GM12875 (cell line): ENCODE results near the gene AGBL5.

ENCODE experiments used
- H3K4me3 ChIP-seq: one replicate; pipeline ENCODE4 v1.5.1; 2011; ENCODE audit warnings: low read depth, low read length, control low read depth
- CTCF ChIP-seq: IDR thresholded peaks from 2 replicates; pipeline ENCODE4 v1.5.1; 2011; ENCODE audit warnings: low read depth, mild to moderate bottlenecking, control low read depth, inconsistent platforms, low read length, moderate library complexity, borderline replicate concordance; ENCODE audit not compliant: insufficient read depth

Gene AGBL5

GRCh38 chr2:27067385-27067784 lies 15.9 kb downstream of the AGBL5 start:
- H3K4me3 ChIP-seq: no peak overlapping the region
- no peak for TF ChIP-seq CTCF

DNA sequence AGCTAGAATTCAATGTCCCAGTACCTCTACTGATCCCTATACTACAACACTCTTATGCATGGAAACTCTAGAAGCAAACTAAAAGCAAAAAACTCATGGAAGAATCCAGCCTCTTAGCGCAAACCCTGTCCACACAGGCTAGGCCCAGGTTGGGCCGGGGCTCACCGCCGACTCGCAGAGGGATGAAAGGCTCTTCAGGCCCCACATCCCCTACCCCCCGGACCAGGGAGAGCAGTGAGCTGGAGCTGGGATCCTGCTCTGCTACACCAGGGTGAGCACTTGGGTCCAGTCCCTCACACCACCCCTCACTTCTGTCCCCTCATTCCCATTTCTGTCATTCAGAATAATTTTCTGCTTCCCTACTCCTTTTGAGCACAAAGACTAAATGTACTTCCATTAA lies 18.0 kb downstream of the AGBL5 start:
- H3K4me3 ChIP-seq: no peak overlapping the region
- TF ChIP-seq CTCF: no peak

DNA sequence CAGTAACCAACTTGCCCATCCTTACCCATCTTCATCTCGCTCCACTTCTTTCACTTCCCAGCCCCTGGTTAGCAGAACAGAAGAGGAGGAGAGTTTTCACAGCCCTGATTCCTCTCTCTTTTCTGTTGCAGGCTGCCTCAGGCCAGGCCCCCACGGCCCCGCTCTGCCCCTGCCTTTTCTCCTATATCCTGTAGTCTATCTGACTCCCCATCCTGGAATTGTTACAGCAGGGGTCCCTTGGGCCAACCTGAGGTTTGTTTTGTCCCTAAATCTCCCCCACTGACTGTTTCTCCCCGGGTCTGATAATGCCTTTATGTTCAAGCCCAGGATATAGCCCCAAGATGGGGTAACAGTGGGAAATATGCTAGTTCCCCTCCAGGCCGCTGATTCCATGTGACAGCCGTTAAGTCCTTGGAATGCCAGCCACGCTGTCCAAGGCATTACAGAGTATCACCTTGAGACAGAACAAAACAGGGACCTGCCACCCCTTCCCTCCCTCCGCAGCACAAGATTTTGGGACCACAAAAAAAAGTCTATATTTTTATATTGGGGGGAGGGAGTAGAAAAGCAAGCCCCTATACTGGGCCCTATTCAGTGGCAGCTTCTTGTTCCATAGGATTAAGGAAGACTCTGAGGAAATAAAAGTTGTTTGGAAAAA lies 18.6 kb downstream of the AGBL5 start:
- TF ChIP-seq CTCF: no peak
- H3K4me3 ChIP-seq: peak overlapping the region; percentile 97

- no peak for TF ChIP-seq CTCF
- H3K4me3 ChIP-seq: peak overlapping the region; percentile 97
Observed at GRCh38 chr2:27070653-27071276, 19.3 kb downstream of the AGBL5 start.

DNA sequence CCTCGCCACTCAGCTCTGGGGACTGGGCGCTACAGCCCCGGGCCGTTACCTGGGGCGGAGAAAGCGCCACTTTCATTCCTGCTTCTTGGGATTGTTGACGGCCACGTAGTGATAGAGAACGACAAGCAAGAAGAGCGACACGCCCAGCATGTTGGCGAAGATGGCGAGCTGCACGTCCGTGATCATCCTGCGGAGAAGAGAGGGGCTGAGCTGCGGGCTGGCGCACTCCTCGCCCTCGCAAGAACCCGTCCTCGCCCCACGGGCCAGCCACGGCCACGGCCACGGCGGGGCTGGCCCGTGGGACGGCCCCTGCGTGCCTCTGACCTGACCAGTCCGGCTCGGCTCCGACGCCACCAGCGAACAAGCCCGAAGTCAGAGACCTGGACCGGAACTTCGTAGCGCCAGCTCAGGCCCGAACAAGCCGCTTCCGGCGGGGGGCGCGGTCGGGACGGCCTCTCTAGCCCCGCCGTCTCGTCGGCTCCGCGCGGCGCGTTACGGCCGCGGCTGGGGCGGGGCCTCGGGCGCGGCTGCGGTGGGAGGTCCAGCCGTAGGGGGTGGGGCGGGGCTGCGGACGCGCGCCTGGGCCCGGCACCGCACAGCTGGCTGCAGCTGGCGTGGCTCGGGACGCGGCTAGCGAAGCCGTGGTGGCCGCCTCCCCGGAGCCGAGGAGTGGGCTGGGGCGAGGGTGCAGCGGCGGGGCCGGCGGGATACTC lies 20.0 kb downstream of the AGBL5 start, which contains the start of gene OST4:
Gene OST4 (minus strand): TSS at position 378 of the 713 bp plus-strand sequence.
- peak within 1 kb of the TSS; percentile 97 for H3K4me3 ChIP-seq
- peak; percentile 1; the same call in 1 of the 2 replicates for TF ChIP-seq CTCF

- H3K4me3 ChIP-seq: peak overlapping the region; percentile 59
- no peak for TF ChIP-seq CTCF
Observed at GRCh38 chr2:27071990-27072830, 20.7 kb downstream of the AGBL5 start.
